Activated T-helper 1 cell treated with Interleukin-2 at 50 U/mL for 16 hours (primary cell): ENCODE data around the gene MEPE.

ENCODE experiments used
- DNase-seq: peaks from one replicate; pipeline ENCODE4 v3.0.0-alpha.2; 2020; ENCODE audit warnings: low read depth

MEPE gene

DNA sequence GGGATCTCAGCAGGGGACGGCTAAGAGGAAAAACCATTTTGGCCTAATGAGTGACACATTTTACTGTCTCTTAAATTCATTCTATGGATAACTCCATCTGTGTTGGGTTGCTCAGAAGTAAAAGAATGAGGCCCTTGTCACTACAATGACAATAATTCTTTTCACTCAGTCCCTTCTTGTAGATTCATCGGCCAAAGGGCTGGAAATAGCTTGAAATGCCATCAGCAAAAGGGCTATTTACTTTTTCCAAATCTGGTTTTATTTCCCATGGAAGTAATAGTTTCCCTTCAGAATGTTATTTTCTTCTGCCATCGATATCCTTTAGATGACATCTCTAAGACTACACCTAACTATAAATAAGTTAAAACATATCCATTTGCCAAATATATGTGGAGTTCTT, 7.4 kb downstream of the MEPE start:
- DNase-seq, result no peak

DNA sequence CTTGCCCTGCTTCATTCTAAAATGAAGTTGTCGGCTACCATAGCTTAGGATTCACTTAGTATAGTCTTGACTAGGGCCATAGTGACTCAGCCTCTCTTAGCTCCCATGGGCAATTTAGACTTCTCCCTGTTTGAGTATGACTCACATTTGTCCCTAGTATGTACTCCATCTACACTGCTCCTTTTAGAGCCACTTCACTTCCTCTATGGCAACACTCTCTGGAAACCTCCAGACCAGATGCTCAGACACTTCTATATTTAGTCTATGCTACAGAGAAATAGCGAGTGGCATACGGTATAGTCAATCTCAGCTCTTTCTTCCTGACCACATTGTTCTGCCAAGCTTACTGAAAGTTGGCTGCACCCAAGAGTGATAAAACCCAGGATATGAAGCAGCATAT, 11.2 kb downstream of the MEPE start:
- no peak for DNase-seq

DNA sequence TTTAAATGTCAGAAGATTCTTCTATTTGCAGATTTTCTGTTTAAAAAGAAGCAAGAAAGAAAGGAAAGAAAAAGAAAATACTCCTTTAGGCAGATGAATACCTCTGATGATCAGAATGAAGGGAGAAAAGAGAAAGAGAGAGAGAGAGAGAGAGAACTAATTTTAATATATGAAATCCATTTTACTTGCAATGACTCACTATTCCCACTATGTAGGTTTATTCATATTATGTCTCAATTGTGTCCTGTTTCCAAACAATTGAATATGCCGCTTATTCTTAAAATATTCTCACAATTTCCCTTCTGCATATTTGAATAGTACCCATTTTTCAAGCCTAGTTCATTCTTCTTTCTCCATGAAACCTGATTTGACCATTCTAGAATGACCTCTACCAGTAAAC, 11.7 kb downstream of the MEPE start:
- DNase-seq, result no peak

DNA sequence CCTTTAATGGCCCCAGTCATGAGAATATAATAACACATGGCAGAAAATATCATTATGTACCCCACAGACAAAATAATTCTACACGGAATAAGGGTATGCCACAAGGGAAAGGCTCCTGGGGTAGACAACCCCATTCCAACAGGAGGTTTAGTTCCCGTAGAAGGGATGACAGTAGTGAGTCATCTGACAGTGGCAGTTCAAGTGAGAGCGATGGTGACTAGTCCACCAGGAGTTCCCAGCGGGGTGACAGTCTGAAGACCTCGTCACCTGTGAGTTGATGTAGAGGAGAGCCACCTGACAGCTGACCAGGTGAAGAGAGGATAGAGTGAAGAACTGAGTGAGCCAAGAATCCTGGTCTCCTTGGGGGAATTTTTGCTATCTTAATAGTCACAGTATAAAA, 13.5 kb downstream of the MEPE start:
- DNase-seq, result no peak

DNA sequence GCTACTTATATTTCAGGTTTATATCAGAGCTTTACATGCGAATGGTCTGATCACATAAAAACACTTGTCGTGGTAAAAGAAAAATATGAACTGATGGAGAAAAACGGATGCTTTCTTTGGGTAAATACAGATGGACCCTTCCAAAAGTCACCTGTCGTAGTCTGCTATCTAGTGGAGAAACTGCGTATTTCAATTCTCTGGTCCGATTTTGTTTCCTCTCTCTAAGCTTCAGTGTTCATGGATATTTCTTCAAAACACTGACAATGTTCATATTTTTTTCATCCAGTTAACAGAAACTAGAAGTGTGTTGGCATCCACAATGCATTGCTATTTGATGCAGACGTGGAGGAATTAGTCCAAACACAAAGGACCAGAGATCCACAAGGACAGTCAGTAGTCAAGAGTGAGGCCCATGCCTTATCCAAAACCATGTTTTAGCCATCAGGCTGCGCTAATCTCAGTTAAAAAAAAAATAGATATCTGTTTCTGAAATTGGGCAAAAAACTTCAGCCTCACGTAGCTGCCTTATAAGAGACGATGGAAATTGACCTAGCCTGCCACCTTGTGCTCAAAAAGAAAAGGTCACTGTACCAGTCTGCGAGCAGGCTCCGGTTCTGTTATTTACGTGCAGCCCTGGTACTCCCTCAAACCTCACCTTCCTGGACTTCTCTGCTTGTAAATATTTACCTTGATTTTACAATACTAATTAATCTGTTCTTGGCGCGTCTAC, 16.0 kb downstream of the MEPE start:
- no peak for DNase-seq

DNA sequence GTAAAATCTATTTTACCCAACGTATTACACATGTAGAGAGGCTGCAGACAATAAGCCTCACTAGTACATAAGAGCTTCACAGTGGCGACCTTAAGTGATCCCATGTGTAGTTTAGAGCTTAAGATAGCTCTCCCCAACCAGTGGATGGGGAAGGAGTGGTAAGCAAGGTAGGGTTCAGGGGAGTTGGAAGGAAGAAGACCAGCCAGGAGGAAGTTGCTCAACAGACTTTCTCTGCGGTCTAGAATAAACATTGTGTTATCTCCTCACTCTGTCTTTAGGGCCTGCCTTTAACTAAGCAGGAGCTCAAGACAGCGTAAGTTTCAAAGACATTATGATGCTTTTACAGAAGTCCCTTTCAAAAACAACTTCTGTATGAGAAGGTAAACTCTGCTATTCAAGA, 16.8 kb downstream of the MEPE start:
- DNase-seq, result no peak

DNA sequence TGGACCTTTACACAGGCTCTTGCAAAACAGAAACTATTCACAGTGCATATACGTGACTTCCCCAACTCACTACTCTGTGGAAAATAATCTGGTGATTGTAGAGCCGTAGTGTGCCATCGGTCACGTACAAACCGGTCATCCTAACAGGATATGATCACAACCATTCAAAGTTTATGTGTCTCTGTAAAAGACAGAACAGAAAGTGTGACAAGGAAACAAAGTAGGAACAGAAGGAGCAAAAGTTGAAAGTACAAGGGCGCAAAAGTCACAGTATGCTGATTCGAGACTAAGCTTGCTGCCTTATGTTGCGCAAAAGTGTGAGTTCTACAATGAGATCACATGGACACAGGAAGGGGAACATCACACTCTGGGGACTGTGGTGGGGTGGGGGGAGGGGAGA, 18.6 kb downstream of the MEPE start:
- no peak for DNase-seq

DNA sequence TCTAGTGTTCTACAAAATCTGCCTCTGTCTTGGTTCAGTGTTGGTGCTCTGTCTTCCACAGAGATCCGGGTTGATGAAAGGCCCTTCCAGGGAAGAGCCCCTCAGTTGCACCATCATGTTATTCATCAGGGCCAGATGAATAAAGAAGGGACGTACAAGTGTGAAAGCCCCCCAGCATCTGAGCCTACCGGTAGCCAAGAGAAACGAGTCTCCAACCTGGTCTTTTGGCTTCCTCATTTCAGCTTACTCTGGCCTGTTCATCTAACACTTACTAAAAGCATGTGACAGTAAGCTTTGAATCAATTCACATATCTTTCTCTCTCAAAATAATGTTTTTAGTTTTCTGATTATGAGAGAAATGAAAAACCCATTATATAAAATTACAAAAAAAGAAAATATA, 19.2 kb downstream of the MEPE start:
- DNase-seq, result no peak

DNA sequence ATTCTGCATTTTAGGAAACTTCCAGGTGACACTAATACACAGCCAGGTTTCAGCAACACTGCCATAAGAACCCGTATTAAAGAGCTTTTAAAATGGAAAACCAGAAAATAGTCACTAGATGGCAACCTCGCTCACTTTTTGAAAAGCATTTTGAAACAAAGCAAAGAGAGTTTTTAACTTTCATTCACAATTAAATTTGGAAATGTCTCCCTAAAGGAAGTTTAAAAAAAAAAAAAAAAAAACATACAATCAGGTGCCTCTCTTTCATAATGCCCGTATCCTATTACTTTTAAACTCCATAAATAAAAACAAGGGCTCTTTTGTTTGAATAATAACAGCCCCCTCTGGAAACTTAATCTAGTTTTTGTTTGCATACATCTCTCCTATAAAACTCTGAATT, 20.3 kb downstream of the MEPE start:
- DNase-seq, result no peak

DNA sequence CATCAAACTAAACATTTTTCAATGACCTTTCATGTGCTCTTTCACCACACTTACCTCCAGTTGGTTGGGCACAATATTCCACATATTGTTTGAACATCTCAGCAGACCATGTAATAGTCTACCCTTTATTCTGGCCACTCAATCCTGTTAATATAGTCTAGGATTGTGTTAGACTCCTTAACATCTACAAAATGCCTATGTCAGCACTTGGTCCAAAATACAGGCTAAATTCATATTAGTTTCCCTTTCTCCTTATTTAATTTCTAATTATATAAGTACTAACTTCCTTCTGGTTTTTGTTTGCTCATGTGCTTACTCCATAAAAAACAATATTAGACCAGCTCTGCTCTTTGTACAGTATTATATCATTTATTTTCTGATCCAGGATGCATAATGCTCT, 21.1 kb downstream of the MEPE start:
- DNase-seq, result no peak

DNA sequence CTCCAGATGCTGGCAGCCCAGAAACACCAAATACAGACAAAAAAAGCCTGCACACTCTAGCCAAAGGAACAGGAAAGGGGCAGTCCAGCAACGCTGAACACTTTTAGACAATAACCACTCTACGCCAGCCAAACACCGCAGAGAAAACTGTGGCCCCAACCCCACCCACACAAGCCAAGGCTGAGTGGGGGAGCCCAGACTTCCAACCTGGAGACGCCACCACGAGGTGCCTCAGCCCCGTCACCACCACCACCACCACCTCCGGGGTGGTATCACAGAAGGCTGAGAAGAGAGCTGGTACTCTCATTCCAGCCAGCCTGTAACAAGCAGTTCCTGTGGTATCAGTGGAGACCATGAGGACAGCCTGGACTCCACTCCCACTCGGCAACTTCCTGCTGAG, 22.8 kb downstream of the MEPE start:
- DNase-seq, result no peak

DNA sequence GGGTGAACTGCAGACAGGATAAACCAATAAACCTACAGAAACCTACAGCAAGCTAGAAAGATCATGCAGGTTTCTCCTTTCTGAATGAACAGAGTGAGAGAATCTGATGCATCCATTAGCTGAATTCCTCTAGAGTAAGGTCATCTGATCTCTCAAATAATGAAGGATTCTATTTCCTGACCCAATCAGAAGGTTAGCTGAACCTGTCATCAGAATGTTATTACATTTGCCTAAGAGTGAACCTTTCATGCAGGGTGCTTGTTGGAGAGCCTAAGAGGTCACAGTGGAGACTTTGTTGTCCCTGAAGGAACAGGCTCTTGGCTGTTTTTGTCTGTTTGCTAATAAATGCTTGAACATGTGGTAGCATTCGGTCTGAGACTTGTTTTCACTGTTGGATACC, 24.0 kb downstream of the MEPE start:
- DNase-seq, result no peak

DNA sequence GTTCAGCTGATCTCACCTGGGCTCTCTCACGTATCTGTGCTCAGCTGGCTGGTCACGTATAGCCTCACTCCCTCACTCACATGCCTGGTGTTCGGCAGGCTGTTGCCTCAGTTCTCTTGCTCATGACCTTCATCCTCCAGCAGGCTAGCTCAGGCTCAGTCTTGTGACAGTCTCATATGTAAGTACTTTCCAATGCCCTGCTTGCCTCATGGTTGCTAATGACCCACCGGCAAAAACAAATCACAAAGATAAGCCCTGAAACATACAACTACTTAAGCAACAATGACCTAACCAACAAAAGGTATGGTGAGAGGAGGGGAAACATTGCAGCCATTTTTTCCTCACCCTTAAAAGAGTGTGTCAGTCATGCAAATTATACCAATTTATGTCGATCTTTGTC, 25.0 kb downstream of the MEPE start:
- no peak for DNase-seq

DNA sequence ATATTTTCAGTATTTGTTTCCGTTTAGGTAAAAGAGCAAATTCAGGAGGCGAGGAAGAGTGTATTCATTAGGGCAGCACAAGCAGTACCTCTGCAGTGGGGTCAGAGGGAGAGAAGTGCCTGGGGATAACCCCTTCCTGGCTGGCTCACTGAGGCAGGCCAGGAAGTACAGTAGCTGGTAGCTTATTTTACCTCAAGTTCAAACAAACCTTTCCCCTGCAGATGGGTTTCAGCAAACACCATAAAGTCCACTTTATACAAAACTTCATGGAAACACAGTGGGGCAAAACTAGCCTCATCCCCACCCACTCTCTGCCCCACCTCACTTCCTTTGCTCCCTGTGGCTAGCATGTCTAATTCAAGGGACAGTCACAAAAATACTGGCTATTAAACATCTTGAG, 29.5 kb downstream of the MEPE start:
- no peak for DNase-seq

DNA sequence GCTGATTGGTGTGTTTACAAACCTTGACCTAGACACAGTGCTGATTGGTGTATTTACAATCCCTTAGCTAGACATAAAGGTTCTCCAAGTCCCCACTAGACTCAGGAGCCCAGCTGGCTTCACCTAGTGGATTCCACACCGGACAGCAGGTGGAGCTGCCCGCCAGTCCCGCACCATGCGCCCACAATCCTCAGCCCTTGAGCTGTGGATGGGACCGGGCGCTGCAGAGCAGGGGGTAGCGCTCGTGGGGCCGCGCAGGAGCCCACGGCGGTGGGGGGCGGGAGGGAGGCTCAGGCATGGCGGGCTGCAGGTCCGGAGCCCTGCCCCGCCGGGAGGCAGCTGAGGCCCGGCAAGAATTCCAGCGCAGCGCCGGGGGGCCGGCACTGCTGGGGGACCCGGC, 30.7 kb downstream of the MEPE start:
- DNase-seq, result no peak

DNA sequence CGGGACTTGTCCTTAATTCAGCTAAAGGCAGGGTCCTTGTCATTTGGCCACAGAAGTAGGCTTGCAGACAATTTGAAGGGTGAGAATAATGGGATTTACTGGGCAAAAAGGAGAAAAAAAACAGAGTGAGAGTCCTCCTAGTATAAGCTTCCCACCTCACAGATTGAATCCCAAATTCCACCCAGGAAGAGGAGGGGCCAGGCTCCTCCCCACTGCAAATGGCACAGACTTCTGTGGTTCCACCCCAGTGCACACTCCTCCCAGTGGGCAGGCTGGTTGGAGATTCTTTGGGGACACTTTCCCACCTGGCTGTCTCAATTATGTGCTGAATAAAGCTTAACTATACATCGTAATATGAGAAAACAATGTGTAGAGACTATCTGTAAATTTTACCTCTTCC, 31.6 kb downstream of the MEPE start:
- DNase-seq, result no peak

DNA sequence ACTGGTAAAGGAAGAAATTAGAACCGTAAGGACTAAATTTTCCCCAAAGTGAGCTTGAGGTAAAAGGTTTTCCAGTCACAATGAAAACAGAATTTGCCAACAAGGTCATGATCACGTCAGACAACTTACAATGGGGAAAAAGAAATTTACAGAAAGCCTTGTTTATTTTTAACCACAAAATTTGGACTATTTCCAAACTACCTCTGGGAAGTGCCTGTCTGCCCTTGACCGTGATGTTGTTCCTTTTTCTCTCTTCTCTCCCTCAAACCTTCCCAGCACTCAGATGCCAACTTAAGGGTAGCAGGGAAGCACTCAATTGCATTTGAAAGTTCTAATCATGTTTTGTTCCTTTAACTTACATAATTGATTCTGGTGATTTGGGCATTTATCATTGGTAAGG, 32.5 kb downstream of the MEPE start:
- DNase-seq, result no peak

DNA sequence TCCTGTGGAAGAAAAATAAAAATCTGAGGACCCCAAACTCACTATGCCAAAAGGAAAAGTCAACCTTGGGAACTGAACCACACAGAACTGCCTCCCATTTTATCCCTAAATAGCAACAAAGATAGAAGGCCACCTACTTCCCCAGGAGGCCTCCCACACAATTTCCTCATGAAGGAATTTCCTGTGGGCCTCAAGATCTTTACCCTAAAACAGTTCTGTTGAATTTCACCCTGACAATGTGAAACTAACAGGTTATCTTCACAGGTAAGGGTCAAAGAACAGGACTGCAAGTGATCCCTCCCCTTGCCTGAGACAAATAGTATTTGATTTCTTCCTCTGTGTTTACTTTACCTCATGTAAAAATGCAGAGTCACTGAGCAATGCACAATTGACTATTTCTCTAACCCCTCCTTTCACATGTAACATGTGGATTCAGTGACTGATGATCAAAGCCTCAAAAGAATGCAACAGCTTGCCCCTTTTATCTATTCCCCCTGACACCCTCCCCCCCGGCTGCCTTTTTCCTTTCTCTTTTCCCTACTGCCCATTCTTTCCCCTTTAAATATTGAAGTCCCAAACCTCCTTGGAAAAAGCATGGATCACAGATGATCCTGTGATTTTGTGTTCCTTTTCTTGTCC, 33.3 kb downstream of the MEPE start:
- DNase-seq, result no peak

DNA sequence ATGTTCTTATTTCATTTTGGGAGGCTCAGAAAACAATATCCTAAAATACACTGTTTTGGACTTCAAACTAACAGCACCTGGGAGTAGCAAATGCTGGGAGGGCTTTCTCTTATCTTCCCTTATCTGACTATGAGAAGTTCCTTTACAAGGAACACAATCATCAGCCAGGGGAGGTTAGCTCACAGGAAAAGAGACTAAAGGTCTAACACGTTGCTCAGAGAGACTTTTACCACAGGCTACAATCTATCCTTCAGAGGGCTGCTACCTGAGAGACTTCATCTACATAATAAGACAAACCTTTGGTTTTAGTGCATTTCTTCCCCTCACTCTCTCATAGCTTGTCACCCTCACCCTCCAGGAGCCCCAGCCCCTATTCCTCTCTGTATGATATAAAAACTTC, 35.8 kb downstream of the MEPE start:
- DNase-seq, result no peak

DNA sequence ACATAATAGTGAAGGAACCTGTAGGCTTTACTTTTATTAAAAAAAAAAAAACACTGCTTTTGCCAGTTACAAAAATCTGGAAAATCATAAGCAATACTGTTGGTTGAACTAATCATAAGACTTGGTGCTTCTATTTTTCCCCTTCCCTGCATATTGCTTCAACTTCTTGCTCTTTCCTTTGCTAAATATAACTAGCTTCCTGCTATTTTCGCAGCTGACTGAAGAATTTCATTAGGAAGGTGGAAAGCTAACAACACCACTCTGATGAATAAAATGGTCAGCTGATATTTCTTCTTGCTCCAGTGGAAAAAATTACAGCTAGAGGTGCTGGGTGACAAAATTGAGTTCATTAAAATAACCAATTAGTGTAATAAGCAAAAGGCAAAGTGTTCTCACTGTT, 39.3 kb downstream of the MEPE start:
- no peak for DNase-seq

DNA sequence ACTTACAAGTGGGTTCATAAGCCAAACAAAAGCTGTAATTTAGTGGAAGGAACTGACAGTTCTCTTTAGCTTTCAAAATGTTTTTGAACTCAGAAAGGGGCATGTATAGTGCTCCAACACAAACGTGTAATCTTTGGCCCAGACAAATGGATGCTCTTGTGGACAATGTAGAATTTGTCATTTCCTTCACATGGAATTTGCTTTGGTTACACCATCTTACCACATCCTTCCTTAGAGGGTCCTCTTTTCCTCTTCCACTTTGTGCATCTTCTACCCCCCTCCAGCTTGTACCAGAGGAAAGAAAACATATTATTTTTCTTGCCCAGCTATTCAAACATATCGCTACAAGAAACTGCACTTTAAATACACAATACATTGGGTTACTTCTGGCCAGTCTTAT, 42.4 kb downstream of the MEPE start:
- DNase-seq, result no peak

DNA sequence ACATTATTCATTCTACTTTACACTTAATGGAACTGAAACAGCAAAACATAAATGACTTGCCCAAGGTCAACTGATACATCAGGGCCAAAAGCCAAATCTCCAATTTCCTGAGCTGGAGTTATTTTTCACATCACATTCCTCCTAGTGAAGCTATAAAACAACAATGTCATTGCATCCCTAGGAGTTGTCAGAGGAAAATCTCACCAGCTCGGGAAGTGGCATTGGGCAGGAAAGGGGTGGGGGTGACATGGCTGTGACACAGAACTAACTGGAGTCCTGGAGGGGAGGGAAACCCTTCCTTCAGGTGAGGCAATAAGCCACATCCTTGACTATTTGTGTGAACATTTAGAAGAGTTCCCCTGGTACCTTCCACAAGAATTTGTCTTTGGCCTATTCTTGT, 47.3 kb downstream of the MEPE start:
- DNase-seq, result no peak

DNA sequence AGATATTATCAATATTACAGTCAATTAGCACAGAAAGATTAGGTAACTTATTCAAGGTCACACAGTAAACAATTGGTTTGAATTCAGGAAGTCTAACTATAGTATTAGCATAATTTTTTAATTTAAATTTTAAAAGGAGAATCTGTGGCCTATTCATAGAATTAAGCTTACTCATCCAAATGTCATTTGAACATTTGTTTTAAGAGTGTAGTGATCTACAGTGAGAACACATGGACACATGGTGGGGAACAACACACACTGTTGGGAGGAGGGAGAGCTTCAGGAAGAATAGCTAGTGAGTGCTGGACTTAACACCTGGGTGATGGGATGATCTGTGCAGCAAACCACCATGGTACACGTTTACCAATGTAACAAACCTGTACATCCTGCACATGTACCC, 48.3 kb downstream of the MEPE start:
- DNase-seq, result no peak

DNA sequence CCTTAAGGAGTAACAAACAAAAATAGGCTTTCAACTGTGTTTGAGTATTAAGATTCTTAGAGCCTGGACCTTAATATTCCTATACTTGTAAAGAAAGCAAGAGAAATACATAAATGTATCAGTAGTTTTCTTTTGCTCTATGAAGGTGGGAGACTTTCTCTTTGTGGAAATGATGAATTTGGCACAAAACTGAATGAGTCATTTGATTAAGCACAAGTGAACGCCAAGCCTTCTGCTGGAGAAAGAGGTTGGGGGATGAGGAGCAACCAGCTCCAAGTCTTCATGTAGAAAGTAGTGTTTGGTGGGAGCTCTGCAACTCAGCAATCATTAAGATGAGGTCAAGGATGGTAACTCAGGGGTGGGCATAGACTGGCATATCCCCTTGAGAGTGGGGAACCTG, 49.6 kb downstream of the MEPE start:
- DNase-seq, result no peak
